GM12878 (cell line): ENCODE measurements around the gene SKAP1. TPM values are rescaled to one million over a fixed set of nuclear protein-coding genes. Genes with fewer than 3 reads are reported as not detected.

Experiments
- ATAC-seq: fragments of 200-7000 bp; cut with Tn5 transposase; 3 replicates; pipeline ENCODE4 v1.9.1; 2020; ENCODE audit warnings: mild to moderate bottlenecking, moderate library complexity
- BruUV-seq: library from RNA; stranded (reverse); fragments of 400-500 nt; replicated peaks from 2 replicates; lab custom pipeline; 2021; lab: Mats Ljungman, UMichigan
- CTCF ChIA-PET: fragments of 300-600 bp; sonication (Branson Sonifier 250); formaldehyde crosslinking; extraction: SDS; loops from one replicate; lab custom pipeline; 2021; ENCODE audit warnings: inconsistent platforms; lab: Yijun Ruan, JAX
- POLR2A ChIA-PET: fragments of 350-600 bp; formaldehyde crosslinking; extraction: SDS; loops from one replicate; lab custom pipeline; 2021; ENCODE audit warnings: inconsistent platforms; lab: Charles Lee
- RAD21 ChIA-PET: fragments of 300-600 bp; sonication (Branson Sonifier 250); formaldehyde crosslinking; loops from one replicate; lab custom pipeline; 2023; ENCODE audit warnings: antibody characterized with exemption; ENCODE audit not compliant: unreplicated experiment; lab: Charles Lee
- SMC1A ChIA-PET: fragments of 300-600 bp; sonication (Branson Sonifier 250); formaldehyde crosslinking; loops from one replicate; lab custom pipeline; 2023; ENCODE audit not compliant: unreplicated experiment, uncharacterized antibody; lab: Charles Lee
- DNase-seq: peaks from one replicate; pipeline ENCODE4 v3.0.0-alpha.2; 2011; ENCODE audit warnings: low read depth, low spot score
- FAIRE-seq: peaks from 3 replicates; lab custom pipeline; 2011; peaks lifted over from hg19 to GRCh38; lab: Jason Lieb, UNC
- H2AFZ ChIP-seq: 2 replicates; pipeline ENCODE4 v1.6.0; 2011; ENCODE audit warnings: low read depth, low read length, control low read depth; ENCODE audit not compliant: control insufficient read depth
- H3K27ac ChIP-seq: 2 replicates; pipeline ENCODE4 v1.5.1; 2011; ENCODE audit warnings: control low read depth; ENCODE audit not compliant: control insufficient read depth, insufficient read depth
- H3K27me3 ChIP-seq, 2 experiments: replicated peaks in 1 of 2; 2 replicates each; pipeline versions ENCODE4 v1.6.0 to v1.6.1; 2011; ENCODE audit warnings: low read length in 1 of 2; ENCODE audit not compliant: control insufficient read depth in 2 of 2, insufficient read depth in 2 of 2
- H3K36me3 ChIP-seq, 2 experiments: 2 replicates each; pipeline ENCODE4 v1.5.1; 2011; ENCODE audit warnings: low read length in 1 of 2; ENCODE audit not compliant: control insufficient read depth in 2 of 2, insufficient read depth in 2 of 2
- H3K4me1 ChIP-seq: 2 replicates; pipeline ENCODE4 v1.6.1; 2011; ENCODE audit warnings: mild to moderate bottlenecking, low read length, moderate library complexity, mixed read lengths; ENCODE audit not compliant: control insufficient read depth, insufficient read depth
- H3K4me2 ChIP-seq: 2 replicates; pipeline ENCODE4 v1.6.0; 2011; ENCODE audit warnings: control low read depth; ENCODE audit not compliant: control insufficient read depth, insufficient read depth
- H3K4me3 ChIP-seq: fragments of 200-600 bp; sonication (generic); 2 replicates; pipeline ENCODE4 v1.5.1; 2016
- H3K79me2 ChIP-seq: 2 replicates; pipeline ENCODE4 v1.6.0; 2011; ENCODE audit warnings: low read length; ENCODE audit not compliant: control insufficient read depth, insufficient read depth
- H3K9ac ChIP-seq: 2 replicates; pipeline ENCODE4 v1.8.0; 2011; ENCODE audit warnings: low read length, control low read depth, mixed read lengths; ENCODE audit not compliant: control insufficient read depth, insufficient read depth
- H3K9me3 ChIP-seq: replicated peaks from 3 replicates; pipeline ENCODE4 v1.5.1; 2011; ENCODE audit warnings: mild to moderate bottlenecking, low read length; ENCODE audit not compliant: control insufficient read depth, insufficient read depth
- H4K20me1 ChIP-seq: 2 replicates; pipeline ENCODE4 v1.6.0; 2011; ENCODE audit not compliant: control insufficient read depth, insufficient read depth
- ETV6 ChIP-seq, 2 experiments: fragments of 450-650 bp in 1 of 2; IDR thresholded peaks in 1 of 2; conservative IDR thresholded peaks in 1 of 2; 2 replicates each; pipeline ENCODE4 v1.6.1; 2014; ENCODE audit warnings: antibody characterized with exemption in 1 of 2, borderline replicate concordance in 1 of 2, low read depth in 1 of 2, mild to moderate bottlenecking in 1 of 2, moderate library complexity in 1 of 2
- KAT2A ChIP-seq: conservative IDR thresholded peaks from 2 replicates; pipeline ENCODE4 v1.6.1; 2011; ENCODE audit warnings: low read depth, low read length; ENCODE audit not compliant: control insufficient read depth
- MLLT1 ChIP-seq: fragments of 450-650 bp; IDR thresholded peaks from 2 replicates; pipeline ENCODE4 v1.6.1; 2016; ENCODE audit warnings: mild to moderate bottlenecking
- PBX3 ChIP-seq: IDR thresholded peaks from 2 replicates; pipeline ENCODE4 v1.6.1; 2011; ENCODE audit warnings: mild to moderate bottlenecking, low read depth, low read length, moderate library complexity; ENCODE audit not compliant: insufficient replicate concordance
- WGBS: methylation state at CpG from one replicate; pipeline ENCODE4 v1.1.6; 2016; ENCODE audit warnings: low lambda C conversion rate; ENCODE audit not compliant: insufficient replicate concordance, insufficient coverage; ENCODE audit errors: missing lambda C conversion rate; 5-methylcytosine and 5-hydroxymethylcytosine counted together
- in situ Hi-C: fragments of 300-500 bp; cut with MboI; formaldehyde crosslinking; loops from 9 replicates; pipeline ENCODE4 v1.14.3; 2018; ENCODE audit warnings: mixed read lengths
- intact Hi-C: fragments of 100-400 bp; cut with micrococcal nuclease; formaldehyde crosslinking; loops from one replicate; pipeline ENCODE4 v1.14.2; 2022; ENCODE audit not compliant: unreplicated experiment
- polyA plus RNA-seq, 11 experiments: library from polyadenylated mRNA; depleted of rRNA in 4 of 11; unstranded in 6 of 11; stranded (reverse) in 5 of 11; fragments of >200 nt; fragmentation: Nextera tagmentation in 4 of 11; fragmentation: Illumina TruSeq in 1 of 11; extraction: Ambion mirVana in 4 of 11; extraction: Trizol in 1 of 11; gene quantifications; 1 replicate in 1 of 11; 2 replicates in 10 of 11; pipeline versions ENCODE4 v1.2.1 to v1.2.3, GENCODE V29; 2011 to 2016; ENCODE audit warnings: inconsistent platforms in 2 of 11, missing spikeins in 2 of 11, low read depth in 1 of 11
- total RNA-seq, 4 experiments: library from RNA; depleted of rRNA in 3 of 4; stranded (reverse); fragments of >200 nt in 3 of 4; fragmentation: Illumina TruSeq in 1 of 4; extraction: Trizol in 1 of 4; gene quantifications; 2 replicates each; pipeline versions ENCODE4 v1.2.1 to v1.2.3, GENCODE V29; 2013 to 2021

The SKAP1 gene
- total and polyA plus RNA-seq, 10 of the 15 experiments (the other 5 are each of a cell fraction or from before 2014, with no cell fraction given), result 17.1 to 97.6 (median 35.9) TPM

GRCh38 chr17:48382989-48383388, 47.0 kb downstream of the SKAP1 start:
- SMC1A ChIA-PET, result interaction anchor here (3.6 kb wide), 1 partner anchor 19 kb away, joined by 13 read pairs; no protein-coding TSS in a partner anchor
- BruUV-seq, result no TSS peak
- Histone ChIP-seq H3K4me3 (no peak overlapping the region), H3K4me1 (no peaks in the 10 kb centered on the region), H4K20me1 (no peaks in the 10 kb centered on the region), H3K4me2 (no peak overlapping the region), H3K36me3 (peaks cover 4 to 10% of the 10 kb centered on the region in 2 experiments; a peak in 3 of 4 replicates), H3K79me2 (no peaks in the 10 kb centered on the region), H3K9me3 (no peaks in the 10 kb centered on the region), H2AFZ (no peak overlapping the region), H3K27ac (no peak overlapping the region), H3K9ac (no peak overlapping the region), H3K27me3 (no peaks in the 10 kb centered on the region)
- in situ Hi-C loops (no loop called here), intact Hi-C loops (no loop called here)
- TF ChIP-seq MLLT1, result no peak
- TF ChIP-seq PBX3, result no peak
- TF ChIP-seq KAT2A, result no peak
- no peak for TF ChIP-seq ETV6 (conservative IDR thresholded peaks at IDR 0.05 in 1 of 2, IDR thresholded peaks at IDR 0.05 in 1 of 2; ENCODE audit: borderline replicate concordance in 1 of 2, low read depth in 1 of 2)
- CTCF ChIA-PET, result interaction anchor here (1.0 to 2.9 kb wide), 3 partner anchors 8 to 74 kb away, joined by 4 to 8 read pairs (median 4); no protein-coding TSS in a partner anchor
- ATAC-seq, result no peak
- WGBS, result 0% methylated on average over 3 of the region's 3 CpGs
- RAD21 ChIA-PET, result interaction anchor here (1.5 kb wide), 1 partner anchor 9 kb away, joined by 5 read pairs; no protein-coding TSS in a partner anchor
- POLR2A ChIA-PET, result interaction anchor here (0.6 kb wide), 1 partner anchor 178 kb away, joined by 3 read pairs; no protein-coding TSS in a partner anchor
- FAIRE-seq, result no peak
- DNase-seq, result no peak
